ENCODE results near the gene CHRDL2.

DNA sequence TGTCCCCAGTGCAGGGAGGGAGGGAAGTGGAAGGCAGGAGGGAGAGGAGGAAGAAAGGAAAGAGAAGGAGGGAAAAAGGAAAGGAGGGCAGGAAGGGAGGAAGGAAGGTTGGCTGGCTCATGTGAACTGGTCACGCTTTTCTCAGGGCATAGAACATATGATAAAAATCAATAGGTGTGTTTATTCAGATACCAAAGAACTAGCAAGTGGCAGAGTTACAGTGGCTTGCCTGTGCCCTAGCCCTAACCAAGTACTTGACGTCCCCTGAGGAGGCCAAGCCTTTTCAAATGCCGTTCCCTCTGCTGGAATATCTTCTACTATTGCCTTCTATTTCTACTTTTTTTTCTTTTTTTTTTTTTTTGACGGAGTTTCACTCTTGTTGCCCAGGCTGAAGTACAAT is 33.5 kb downstream of the CHRDL2 start:
- TF ChIP-seq, protein P1, sequence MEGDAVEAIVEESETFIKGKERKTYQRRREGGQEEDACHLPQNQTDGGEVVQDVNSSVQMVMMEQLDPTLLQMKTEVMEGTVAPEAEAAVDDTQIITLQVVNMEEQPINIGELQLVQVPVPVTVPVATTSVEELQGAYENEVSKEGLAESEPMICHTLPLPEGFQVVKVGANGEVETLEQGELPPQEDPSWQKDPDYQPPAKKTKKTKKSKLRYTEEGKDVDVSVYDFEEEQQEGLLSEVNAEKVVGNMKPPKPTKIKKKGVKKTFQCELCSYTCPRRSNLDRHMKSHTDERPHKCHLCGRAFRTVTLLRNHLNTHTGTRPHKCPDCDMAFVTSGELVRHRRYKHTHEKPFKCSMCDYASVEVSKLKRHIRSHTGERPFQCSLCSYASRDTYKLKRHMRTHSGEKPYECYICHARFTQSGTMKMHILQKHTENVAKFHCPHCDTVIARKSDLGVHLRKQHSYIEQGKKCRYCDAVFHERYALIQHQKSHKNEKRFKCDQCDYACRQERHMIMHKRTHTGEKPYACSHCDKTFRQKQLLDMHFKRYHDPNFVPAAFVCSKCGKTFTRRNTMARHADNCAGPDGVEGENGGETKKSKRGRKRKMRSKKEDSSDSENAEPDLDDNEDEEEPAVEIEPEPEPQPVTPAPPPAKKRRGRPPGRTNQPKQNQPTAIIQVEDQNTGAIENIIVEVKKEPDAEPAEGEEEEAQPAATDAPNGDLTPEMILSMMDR (conservative IDR thresholded peaks at IDR 0.05 in 1 of 2, IDR thresholded peaks at IDR 0.05 in 1 of 2; ENCODE audit: low read depth in 1 of 2, low read length in 2 of 2), result no peak
- TF ChIP-seq EZH2 (IDR thresholded peaks at IDR 0.05; ENCODE audit: low read length, missing control alignments), result no peak
